ENCODE measurements around the gene FBXL3.

FBXL3 gene, protein sequence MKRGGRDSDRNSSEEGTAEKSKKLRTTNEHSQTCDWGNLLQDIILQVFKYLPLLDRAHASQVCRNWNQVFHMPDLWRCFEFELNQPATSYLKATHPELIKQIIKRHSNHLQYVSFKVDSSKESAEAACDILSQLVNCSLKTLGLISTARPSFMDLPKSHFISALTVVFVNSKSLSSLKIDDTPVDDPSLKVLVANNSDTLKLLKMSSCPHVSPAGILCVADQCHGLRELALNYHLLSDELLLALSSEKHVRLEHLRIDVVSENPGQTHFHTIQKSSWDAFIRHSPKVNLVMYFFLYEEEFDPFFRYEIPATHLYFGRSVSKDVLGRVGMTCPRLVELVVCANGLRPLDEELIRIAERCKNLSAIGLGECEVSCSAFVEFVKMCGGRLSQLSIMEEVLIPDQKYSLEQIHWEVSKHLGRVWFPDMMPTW

GRCh38 chr13:77026861-77027621, at the start of gene FBXL3:
FBXL3 (minus strand) TSS chr13:77027159; CDS start chr13:77021860, 5,299 bp downstream.
- in situ Hi-C loops (cut with MboI; ENCODE audit: low sequenced_read_pairs): no loop called here

- in situ Hi-C loops (cut with MboI; ENCODE audit: low sequenced_read_pairs): no loop called here
These were observed 40.6 kb upstream of the FBXL3 start for GRCh38 chr13:77067519-77067918.

DNA sequence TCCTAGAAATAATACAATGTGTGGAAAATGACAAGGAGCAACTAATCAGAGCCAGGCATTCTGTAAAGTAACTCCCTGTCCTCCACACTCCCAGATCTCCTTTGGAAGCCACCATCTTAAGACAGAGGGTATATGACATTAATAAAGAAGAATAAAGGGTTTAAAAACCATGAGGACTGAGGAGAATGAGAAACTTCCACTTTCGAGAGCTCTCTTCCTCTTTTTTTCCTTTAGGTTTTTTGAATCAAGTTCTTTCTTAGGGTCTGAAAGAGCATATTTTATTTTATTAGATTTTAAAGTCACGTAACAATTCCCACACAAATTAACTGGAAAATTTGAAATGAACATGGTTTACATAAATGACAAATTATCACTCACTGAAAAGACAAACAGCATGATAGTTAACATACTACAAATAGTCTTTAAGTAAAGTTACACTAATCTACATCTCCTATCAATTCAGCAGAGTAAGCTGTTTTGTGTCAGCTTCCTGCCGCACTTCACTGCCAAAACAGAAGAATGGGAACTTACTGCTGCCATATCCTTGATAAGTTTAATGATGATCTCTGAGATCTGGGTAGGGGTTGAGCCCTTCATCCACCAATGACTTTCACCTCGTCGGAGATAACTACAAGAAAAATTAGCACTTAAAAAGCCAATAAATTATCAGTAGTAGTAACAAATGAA, 38.6 kb upstream of the FBXL3 start:
- in situ Hi-C loops (cut with MboI; ENCODE audit: low sequenced_read_pairs): no loop called here

GRCh38 chr13:77062097-77062496, 35.1 kb upstream of the FBXL3 start:
- in situ Hi-C loops (cut with MboI; ENCODE audit: low sequenced_read_pairs): no loop called here

GRCh38 chr13:77061362-77061761, 34.4 kb upstream of the FBXL3 start:
- in situ Hi-C loops (cut with MboI; ENCODE audit: low sequenced_read_pairs): no loop called here

- in situ Hi-C loops (cut with MboI; ENCODE audit: low sequenced_read_pairs): no loop called here
These were observed 29.9 kb upstream of the FBXL3 start for GRCh38 chr13:77056886-77057285.

DNA sequence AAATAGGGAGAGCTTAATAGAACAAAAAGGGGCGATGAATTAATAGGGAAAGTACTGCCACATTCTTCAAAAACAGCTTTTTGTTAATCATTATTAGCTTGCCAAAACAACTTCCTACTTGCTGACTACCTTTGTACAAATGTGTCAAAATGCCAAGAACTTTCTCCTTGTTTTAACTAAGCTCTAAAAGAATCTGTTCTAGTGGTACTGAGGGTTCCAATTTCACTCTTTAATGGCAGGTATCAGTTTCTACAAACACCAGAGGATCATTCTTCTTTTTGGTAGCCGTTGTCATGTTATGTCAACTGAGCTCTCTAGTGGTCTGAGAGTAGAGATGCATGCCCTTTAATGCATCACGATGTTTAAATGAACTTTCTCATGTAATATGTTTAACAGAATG, 29.4 kb upstream of the FBXL3 start:
- in situ Hi-C loops (cut with MboI; ENCODE audit: low sequenced_read_pairs): no loop called here

DNA sequence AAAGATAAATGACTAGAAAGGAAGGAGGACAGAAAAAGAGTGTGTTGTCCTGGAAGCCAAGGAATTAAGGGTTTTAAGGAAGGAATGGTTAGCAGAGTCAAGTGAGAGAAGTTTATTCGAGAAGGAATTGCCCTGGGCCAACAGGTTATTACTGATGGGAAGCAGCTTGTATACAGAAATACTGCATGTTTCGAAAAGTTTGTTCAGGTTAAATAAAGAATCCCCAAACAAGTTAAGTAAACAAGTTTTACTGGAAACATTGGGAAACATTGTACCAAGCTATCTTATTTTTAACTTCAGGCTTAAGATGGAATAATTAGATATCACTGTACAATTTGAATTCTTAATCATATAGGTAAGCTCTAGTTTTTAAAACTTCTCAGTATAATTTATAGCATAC, 28.2 kb upstream of the FBXL3 start:
- in situ Hi-C loops (cut with MboI; ENCODE audit: low sequenced_read_pairs): no loop called here

DNA sequence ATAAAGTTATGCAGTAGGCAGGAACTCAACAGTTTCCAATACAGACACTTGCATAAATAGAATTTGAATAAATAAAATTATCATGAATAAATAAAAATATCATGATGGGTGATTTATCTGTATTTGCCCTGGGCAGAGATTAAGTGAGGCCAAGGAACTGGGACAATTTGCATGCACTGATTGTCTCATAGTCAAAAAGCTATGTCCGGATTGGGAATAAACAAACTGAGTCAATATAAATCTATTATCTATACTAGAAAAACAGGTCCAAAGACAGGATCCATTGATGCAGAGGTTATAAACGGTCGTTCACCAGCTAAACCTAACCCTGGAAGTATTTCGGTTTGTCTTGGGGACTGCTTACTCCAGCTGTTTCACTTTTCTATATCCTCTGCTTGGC, 26.2 kb upstream of the FBXL3 start:
- in situ Hi-C loops (cut with MboI; ENCODE audit: low sequenced_read_pairs): no loop called here

DNA sequence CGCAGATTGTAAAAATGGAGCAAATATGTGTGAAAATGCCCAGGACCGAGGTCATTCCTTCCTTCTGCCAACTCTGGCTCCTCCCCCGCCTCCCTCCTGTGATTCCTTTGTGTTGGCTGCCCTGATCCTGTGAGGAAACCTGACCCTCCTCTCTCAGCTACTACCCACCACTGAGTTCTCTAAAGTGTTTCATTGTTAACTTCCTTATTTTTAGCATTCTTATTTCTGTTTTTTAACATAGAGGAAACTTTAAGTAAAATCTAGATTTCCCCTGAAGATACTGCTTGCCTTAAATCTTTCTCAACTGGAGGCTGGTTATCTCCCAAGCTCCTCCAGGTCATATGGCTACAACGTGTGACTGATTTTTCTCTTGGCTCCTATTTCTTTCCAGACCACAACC, 21.7 kb upstream of the FBXL3 start:
- in situ Hi-C loops (cut with MboI; ENCODE audit: low sequenced_read_pairs): no loop called here

DNA sequence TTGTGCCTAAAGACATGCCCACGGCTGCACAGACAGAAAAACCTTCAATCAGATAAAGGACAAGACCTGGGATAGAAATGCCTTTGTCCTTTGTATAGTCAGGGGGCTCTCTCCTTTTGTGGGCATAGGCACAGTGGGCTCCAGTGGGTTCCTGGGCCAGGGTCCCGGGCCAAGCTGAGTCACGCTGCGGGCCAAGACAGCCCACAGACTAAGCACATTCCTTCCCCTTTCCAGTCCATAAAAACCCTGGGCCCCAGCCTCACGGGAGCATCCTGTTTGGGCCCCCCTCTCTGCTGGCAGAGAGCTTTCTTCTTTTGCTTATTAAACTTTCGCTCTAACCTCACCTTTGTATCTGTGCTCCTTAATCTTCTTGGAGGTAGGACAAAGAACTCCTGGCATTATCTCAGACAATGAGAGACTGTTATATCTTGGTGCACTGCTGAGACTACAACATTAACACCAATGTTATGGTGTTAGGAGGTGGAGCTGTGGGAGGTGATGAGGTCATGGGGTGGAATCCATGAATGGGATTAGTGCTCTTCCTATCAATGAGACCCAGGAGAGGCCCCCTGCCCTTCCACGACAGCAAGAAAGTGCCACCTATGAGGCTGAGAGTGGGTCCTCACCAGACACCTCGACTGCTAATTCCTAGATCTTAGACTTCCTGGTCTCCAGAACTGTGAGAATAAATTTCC, 20.8 kb upstream of the FBXL3 start:
- in situ Hi-C loops (cut with MboI; ENCODE audit: low sequenced_read_pairs): no loop called here

GRCh38 chr13:77042566-77043177, 15.7 kb upstream of the FBXL3 start:
- in situ Hi-C loops (cut with MboI; ENCODE audit: low sequenced_read_pairs): no loop called here

- in situ Hi-C loops (cut with MboI; ENCODE audit: low sequenced_read_pairs): no loop called here
These were observed 13.9 kb upstream of the FBXL3 start for GRCh38 chr13:77040835-77041234.

DNA sequence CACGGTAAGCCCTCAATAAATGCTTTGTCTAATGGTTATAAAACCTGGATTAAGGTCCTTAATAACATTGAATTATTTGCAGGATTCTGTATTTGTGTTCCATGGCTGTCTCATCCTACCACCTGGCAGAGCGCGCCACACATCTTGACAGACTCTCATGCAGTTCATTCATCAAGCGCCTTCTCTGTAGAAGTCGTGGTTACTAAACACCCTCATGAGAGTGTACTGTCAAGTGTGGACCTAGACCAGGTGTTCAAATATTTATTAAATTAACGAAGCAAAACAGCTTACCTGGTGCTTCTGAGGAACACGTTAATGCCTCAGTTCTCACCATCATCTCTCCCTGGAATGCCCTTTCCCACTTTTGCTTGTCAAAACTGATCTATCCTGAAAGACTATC, 13.1 kb upstream of the FBXL3 start:
- in situ Hi-C loops (cut with MboI; ENCODE audit: low sequenced_read_pairs): no loop called here

DNA sequence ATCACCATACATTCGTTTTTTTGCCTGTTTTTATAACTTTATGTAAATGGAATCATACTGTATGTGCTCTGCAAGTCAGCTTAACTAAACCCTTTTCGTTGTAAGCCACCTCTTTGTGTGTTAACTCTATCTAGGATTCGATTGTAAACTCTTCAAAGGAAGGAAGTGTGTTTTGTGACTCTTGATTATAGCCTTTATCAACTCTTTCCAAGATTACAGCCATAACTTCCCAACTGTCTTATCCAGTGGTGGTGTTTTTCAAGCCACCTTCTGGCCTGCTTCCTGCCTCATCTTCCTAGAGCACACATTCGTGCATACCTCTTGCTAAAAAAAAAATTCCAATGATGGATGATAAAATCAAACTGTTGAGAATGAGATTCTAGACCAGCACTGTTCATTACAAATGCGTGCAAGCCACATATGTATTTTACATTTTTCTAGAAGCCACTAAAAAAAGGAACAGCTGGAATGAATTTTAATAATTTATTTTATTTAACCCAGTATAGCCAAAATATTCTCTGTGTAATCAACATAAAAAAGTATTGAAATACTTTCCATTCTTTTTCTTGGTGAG, 12.0 kb upstream of the FBXL3 start:
- in situ Hi-C loops (cut with MboI; ENCODE audit: low sequenced_read_pairs): no loop called here

- in situ Hi-C loops (cut with MboI; ENCODE audit: low sequenced_read_pairs): no loop called here
These were observed 9.3 kb upstream of the FBXL3 start for GRCh38 chr13:77036279-77036678.

DNA sequence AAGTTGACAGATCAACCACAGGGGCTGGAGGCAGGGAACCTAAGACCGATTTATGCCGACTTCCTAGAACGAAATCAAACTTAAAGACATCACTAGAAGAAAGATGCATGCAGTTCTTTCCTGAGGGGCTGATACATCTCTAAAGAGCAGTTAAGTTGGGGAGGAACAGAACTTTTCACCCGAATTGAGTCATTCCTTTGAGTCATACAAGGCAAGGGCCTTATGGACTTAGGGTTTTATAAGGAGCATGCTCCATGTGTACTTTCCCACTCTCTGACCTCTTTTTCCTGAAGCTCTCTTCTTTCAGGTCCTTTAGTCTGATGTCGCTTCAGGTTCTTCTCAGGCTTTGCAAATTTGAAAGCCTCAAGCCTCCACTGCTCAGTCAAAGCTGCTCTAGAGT, 7.9 kb upstream of the FBXL3 start:
- in situ Hi-C loops (cut with MboI; ENCODE audit: low sequenced_read_pairs): no loop called here

- in situ Hi-C loops (cut with MboI; ENCODE audit: low sequenced_read_pairs): no loop called here
These were observed 6.9 kb upstream of the FBXL3 start for GRCh38 chr13:77033717-77034302.

- in situ Hi-C loops (cut with MboI; ENCODE audit: low sequenced_read_pairs): no loop called here
These were observed 4.8 kb upstream of the FBXL3 start for GRCh38 chr13:77031656-77032243.

DNA sequence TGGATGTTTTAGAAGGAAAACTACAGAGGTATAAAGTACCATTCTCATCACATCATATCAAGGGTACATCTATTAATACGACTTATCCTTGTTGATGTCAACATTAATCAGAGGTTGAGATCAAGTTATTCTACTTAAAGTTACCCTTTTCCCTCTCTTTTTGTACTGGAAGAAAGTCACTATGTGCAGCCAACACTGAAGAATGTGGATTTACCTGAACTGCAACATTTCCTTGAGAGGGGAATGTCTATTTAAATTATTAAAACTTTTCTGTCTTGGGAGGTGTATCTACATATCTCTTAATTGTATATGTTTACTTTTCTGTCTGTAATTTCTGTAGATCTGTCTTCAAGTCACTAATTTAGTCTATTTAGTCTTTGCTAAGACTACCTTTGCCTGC, 2.5 kb upstream of the FBXL3 start:
- in situ Hi-C loops (cut with MboI; ENCODE audit: low sequenced_read_pairs): no loop called here
